ENCODE measurements around the gene PBX1. TPM values are rescaled to one million over a fixed set of nuclear protein-coding genes. Genes with fewer than 3 reads are reported as not detected.

The PBX1 gene
- total RNA-seq, 1 donor from 2014 or later, result 11.5 TPM

- DNase-seq (ENCODE audit: extremely low read depth, low read depth, low spot score), result no peak
Observed at GRCh38 chr1:164769486-164770130, 210.6 kb downstream of the PBX1 start.

GRCh38 chr1:164770131-164770529, 211.1 kb downstream of the PBX1 start:
- no peak for DNase-seq (ENCODE audit: extremely low read depth, low read depth, low spot score)

- DNase-seq (ENCODE audit: extremely low read depth, low read depth, low spot score), result no peak
Observed at GRCh38 chr1:164771041-164771618, 212.1 kb downstream of the PBX1 start.

- DNase-seq (ENCODE audit: extremely low read depth, low read depth, low spot score), result no peak
Observed at GRCh38 chr1:164771619-164772361, 212.8 kb downstream of the PBX1 start.

GRCh38 chr1:164772635-164773034, 213.7 kb downstream of the PBX1 start:
- DNase-seq (ENCODE audit: extremely low read depth, low read depth, low spot score), result no peak

GRCh38 chr1:164773102-164773501, 214.1 kb downstream of the PBX1 start:
- DNase-seq (ENCODE audit: extremely low read depth, low read depth, low spot score), result no peak

- DNase-seq (ENCODE audit: extremely low read depth, low read depth, low spot score), result no peak
Observed at GRCh38 chr1:164774413-164774812, 215.4 kb downstream of the PBX1 start.

- no peak for DNase-seq (ENCODE audit: extremely low read depth, low read depth, low spot score)
Observed at GRCh38 chr1:164774819-164775654, 216.1 kb downstream of the PBX1 start.

GRCh38 chr1:164777518-164777917, 218.5 kb downstream of the PBX1 start:
- DNase-seq (ENCODE audit: extremely low read depth, low read depth, low spot score), result no peak

- DNase-seq (ENCODE audit: extremely low read depth, low read depth, low spot score), result no peak
Observed at GRCh38 chr1:164779376-164779775, 220.4 kb downstream of the PBX1 start.

GRCh38 chr1:164780111-164780812, 221.3 kb downstream of the PBX1 start:
- no peak for DNase-seq (ENCODE audit: extremely low read depth, low read depth, low spot score)

- no peak for DNase-seq (ENCODE audit: extremely low read depth, low read depth, low spot score)
Observed at GRCh38 chr1:164780863-164781262, 221.9 kb downstream of the PBX1 start.

- DNase-seq (ENCODE audit: extremely low read depth, low read depth, low spot score), result no peak
Observed at GRCh38 chr1:164781972-164782371, 223.0 kb downstream of the PBX1 start.

GRCh38 chr1:164783778-164784555, 225.0 kb downstream of the PBX1 start:
- DNase-seq (ENCODE audit: extremely low read depth, low read depth, low spot score), result no peak

GRCh38 chr1:164784960-164785359, 226.0 kb downstream of the PBX1 start:
- DNase-seq (ENCODE audit: extremely low read depth, low read depth, low spot score), result no peak

- no peak for DNase-seq (ENCODE audit: extremely low read depth, low read depth, low spot score)
Observed at GRCh38 chr1:164785841-164786534, 227.0 kb downstream of the PBX1 start.

GRCh38 chr1:164786980-164787833, 228.2 kb downstream of the PBX1 start:
- peak; percentile 20 for DNase-seq (ENCODE audit: extremely low read depth, low read depth, low spot score)

- no peak for DNase-seq (ENCODE audit: extremely low read depth, low read depth, low spot score)
Observed at GRCh38 chr1:164787834-164788231, 228.8 kb downstream of the PBX1 start.

Measured in glomerular endothelial cell (primary cell).